H1 (cell line): ENCODE data around the gene RNU6-9. TPM values are rescaled to one million over a fixed set of nuclear protein-coding genes. Genes with fewer than 3 reads are reported as not detected.

Source experiments
- CTCF ChIA-PET: fragments of 300-600 bp; sonication (Branson Sonifier 250); formaldehyde crosslinking; loops from one replicate; lab custom pipeline; 2021; ENCODE audit not compliant: partially characterized antibody; lab: Charles Lee
- POLR2A ChIA-PET: fragments of 300-600 bp; sonication (Branson Sonifier 250); formaldehyde crosslinking; loops from one replicate; lab custom pipeline; 2021; ENCODE audit warnings: inconsistent platforms; ENCODE audit not compliant: partially characterized antibody; lab: Charles Lee
- DNase-seq, 2 experiments: peaks; one replicate each; pipeline versions ENCODE4 v3.0.0 to v3.0.0-alpha.2; 2010 to 2022; ENCODE audit warnings: low spot score in 2 of 2, low read depth in 1 of 2, mixed read lengths in 1 of 2
- FAIRE-seq: peaks from 2 replicates; lab custom pipeline; 2011; peaks lifted over from hg19 to GRCh38; lab: Jason Lieb, UNC
- H2AFZ ChIP-seq: 2 replicates; pipeline ENCODE4 v1.8.1; 2012; ENCODE audit warnings: low read length, inconsistent platforms
- H2AK5ac ChIP-seq: 2 replicates; pipeline ENCODE4 v1.6.1; 2013; ENCODE audit warnings: low read depth, low read length
- H2BK120ac ChIP-seq: replicated peaks from 2 replicates; pipeline ENCODE3; 2013; ENCODE audit warnings: low read depth, low read length, inconsistent platforms
- H2BK12ac ChIP-seq: 2 replicates; pipeline ENCODE4 v1.6.1; 2013; ENCODE audit warnings: low read depth, low read length
- H2BK15ac ChIP-seq: 2 replicates; pipeline ENCODE4 v1.6.1; 2013; ENCODE audit warnings: low read length
- H2BK20ac ChIP-seq: 2 replicates; pipeline ENCODE4 v1.6.1; 2013; ENCODE audit warnings: low read length
- H2BK5ac ChIP-seq: 2 replicates; pipeline ENCODE4 v1.6.1; 2013; ENCODE audit warnings: low read depth, low read length
- H3K14ac ChIP-seq: 2 replicates; pipeline ENCODE4 v1.6.1; 2013; ENCODE audit warnings: inconsistent platforms; ENCODE audit not compliant: insufficient read length
- H3K18ac ChIP-seq: 2 replicates; pipeline ENCODE4 v1.6.1; 2013; ENCODE audit warnings: low read length; ENCODE audit errors: extremely low read depth
- H3K23ac ChIP-seq: 2 replicates; pipeline ENCODE4 v1.6.1; 2013; ENCODE audit warnings: inconsistent platforms; ENCODE audit not compliant: insufficient read length
- H3K23me2 ChIP-seq: 2 replicates; pipeline ENCODE4 v1.6.1; 2013; ENCODE audit warnings: low read depth, low read length
- H3K27ac ChIP-seq: 2 replicates; pipeline ENCODE4 v1.6.1; 2011; ENCODE audit warnings: low read depth, low read length, inconsistent platforms
- H3K27me3 ChIP-seq, 4 experiments: replicated peaks in 1 of 4; 1 replicate in 1 of 4; 2 replicates in 3 of 4; pipeline versions ENCODE4 v1.6.1 to v1.8.1; 2011 to 2013; ENCODE audit warnings: low read length in 3 of 4, mild to moderate bottlenecking in 3 of 4, inconsistent platforms in 2 of 4, mixed read lengths in 2 of 4, moderate library complexity in 1 of 4; ENCODE audit not compliant: control insufficient read depth in 3 of 4, insufficient read depth in 3 of 4; ENCODE audit errors: extremely low read depth in 1 of 4
- H3K36me3 ChIP-seq, 4 experiments: 2 replicates each; pipeline versions ENCODE4 v1.6.1 to v1.8.1; 2011 to 2013; ENCODE audit warnings: mild to moderate bottlenecking in 4 of 4, low read length in 3 of 4, moderate library complexity in 2 of 4, control low read depth in 1 of 4, inconsistent platforms in 1 of 4; ENCODE audit not compliant: insufficient read depth in 4 of 4, control insufficient read depth in 2 of 4
- H3K4ac ChIP-seq: replicated peaks from 2 replicates; pipeline ENCODE3; 2013; ENCODE audit warnings: low read length, low read depth, mixed read lengths, inconsistent platforms; ENCODE audit not compliant: insufficient read length
- H3K4me1 ChIP-seq, 4 experiments: replicated peaks in 1 of 4; 1 replicate in 1 of 4; 2 replicates in 3 of 4; pipeline versions ENCODE4 v1.6.1 to v1.8.1; 2011 to 2013; ENCODE audit warnings: low read length in 3 of 4, inconsistent platforms in 2 of 4, mixed read lengths in 1 of 4; ENCODE audit not compliant: insufficient read depth in 4 of 4, control insufficient read depth in 3 of 4
- H3K4me2 ChIP-seq, 2 experiments: 2 replicates each; pipeline versions ENCODE4 v1.6.1 to v1.8.1; 2011 to 2013; ENCODE audit warnings: low read depth in 2 of 2, low read length in 2 of 2, control low read depth in 1 of 2, inconsistent platforms in 1 of 2, mild to moderate bottlenecking in 1 of 2; ENCODE audit not compliant: insufficient read depth in 1 of 2
- H3K4me3 ChIP-seq, 4 experiments: fragments of 200-600, 300-600 bp in 1 of 4; sonication (generic), shearing (Covaris generic), sonication (Bioruptor Twin) in 1 of 4; 2 replicates each; pipeline versions ENCODE4 v1.5.1 to v1.8.1; 2011 to 2016; ENCODE audit warnings: low read length in 4 of 4, low read depth in 3 of 4, control low read depth in 2 of 4, inconsistent platforms in 2 of 4, mild to moderate bottlenecking in 2 of 4, mixed read lengths in 1 of 4, moderate library complexity in 1 of 4; ENCODE audit not compliant: insufficient read depth in 2 of 4; ENCODE audit errors: extremely low read depth in 1 of 4
- H3K56ac ChIP-seq: replicated peaks from 2 replicates; pipeline ENCODE3; 2013; ENCODE audit warnings: low read depth, mild to moderate bottlenecking, mixed read lengths, low read length, inconsistent platforms; ENCODE audit not compliant: insufficient read length
- H3K79me1 ChIP-seq: 2 replicates; pipeline ENCODE4 v1.6.1; 2013; ENCODE audit warnings: low read depth, low read length, control low read depth
- H3K79me2 ChIP-seq, 2 experiments: 2 replicates each; pipeline versions ENCODE4 v1.6.1 to v1.8.1; 2012 to 2013; ENCODE audit warnings: low read length in 2 of 2, mild to moderate bottlenecking in 2 of 2, inconsistent platforms in 1 of 2; ENCODE audit not compliant: insufficient read depth in 2 of 2, control insufficient read depth in 1 of 2
- H3K9ac ChIP-seq, 4 experiments: replicated peaks in 1 of 4; 1 replicate in 1 of 4; 2 replicates in 3 of 4; pipeline versions ENCODE4 v1.6.1 to v1.8.1; 2011 to 2013; ENCODE audit warnings: low read depth in 3 of 4, low read length in 3 of 4, control low read depth in 2 of 4, mild to moderate bottlenecking in 2 of 4, moderate library complexity in 2 of 4, inconsistent platforms in 1 of 4; ENCODE audit errors: extremely low read depth in 1 of 4
- H3K9me3 ChIP-seq, 2 experiments: 2 replicates each; pipeline versions ENCODE4 v1.6.1 to v1.8.1; 2012 to 2013; ENCODE audit warnings: mild to moderate bottlenecking in 2 of 2, moderate library complexity in 2 of 2, control low read depth in 1 of 2, inconsistent platforms in 1 of 2, low read depth in 1 of 2, low read length in 1 of 2, mixed read lengths in 1 of 2; ENCODE audit not compliant: insufficient read depth in 2 of 2
- H4K20me1 ChIP-seq, 2 experiments: replicated peaks in 1 of 2; 2 replicates each; pipeline versions ENCODE3 to v1.8.1; 2011 to 2013; ENCODE audit warnings: inconsistent platforms in 2 of 2, low read length in 2 of 2, mild to moderate bottlenecking in 1 of 2; ENCODE audit not compliant: insufficient read depth in 2 of 2, control insufficient read depth in 1 of 2
- H4K5ac ChIP-seq: 2 replicates; pipeline ENCODE4 v1.6.1; 2013; ENCODE audit warnings: low read length, low read depth, mixed read lengths, inconsistent platforms; ENCODE audit not compliant: insufficient read length
- H4K8ac ChIP-seq: 2 replicates; pipeline ENCODE4 v1.8.0; 2013; ENCODE audit warnings: mild to moderate bottlenecking, moderate library complexity, low read length, inconsistent platforms; ENCODE audit not compliant: insufficient read depth; ENCODE audit errors: extremely low read depth
- H4K91ac ChIP-seq: replicated peaks from 2 replicates; pipeline ENCODE3; 2013; ENCODE audit warnings: low read length, mixed read lengths, inconsistent platforms; ENCODE audit not compliant: insufficient read length
- GTF2F1 ChIP-seq: IDR thresholded peaks from 2 replicates; pipeline ENCODE4 v1.6.1; 2012; ENCODE audit warnings: low read depth, low read length, improper control_type of control experiment, borderline replicate concordance
- MAX ChIP-seq: IDR thresholded peaks from 2 replicates; pipeline ENCODE4 v1.6.1; 2012; ENCODE audit warnings: inconsistent platforms
- POLR2AphosphoS5 ChIP-seq: IDR thresholded peaks from 2 replicates; pipeline ENCODE4 v1.6.1; 2011; ENCODE audit warnings: low read depth, low read length
- SIN3A ChIP-seq, 2 experiments: IDR thresholded peaks in 1 of 2; conservative IDR thresholded peaks in 1 of 2; 2 replicates each; pipeline ENCODE4 v1.6.1; 2011 to 2012; ENCODE audit warnings: low read length in 2 of 2, improper control_type of control experiment in 1 of 2, low read depth in 1 of 2, mild to moderate bottlenecking in 1 of 2
- TCF12 ChIP-seq: IDR thresholded peaks from 2 replicates; pipeline ENCODE4 v1.6.1; 2011; ENCODE audit warnings: low read depth, mild to moderate bottlenecking, low read length
- TEAD4 ChIP-seq: IDR thresholded peaks from 2 replicates; pipeline ENCODE4 v1.6.1; 2012; ENCODE audit warnings: low read depth, low read length, inconsistent platforms, mixed read lengths
- WGBS, 2 experiments: shearing (Covaris generic) in 1 of 2; methylation state at CpG; one replicate each; pipeline versions ENCODE4 v1.1.6 to v1.1.7; 2013 to 2015; ENCODE audit warnings: low lambda C conversion rate in 2 of 2, mixed read lengths in 2 of 2, inconsistent platforms in 1 of 2, low coverage in 1 of 2, missing lambda C conversion rate in 1 of 2; ENCODE audit not compliant: insufficient replicate concordance in 2 of 2, insufficient coverage in 1 of 2, insufficient read length in 1 of 2; ENCODE audit errors: extremely low coverage in 1 of 2, missing lambda C conversion rate in 1 of 2; 5-methylcytosine and 5-hydroxymethylcytosine counted together
- polyA plus RNA-seq, 7 experiments: library from polyadenylated mRNA; depleted of rRNA in 3 of 7; stranded (reverse) in 5 of 7; unstranded in 2 of 7; fragments of >200 nt in 5 of 7; fragments of 200-250 nt in 2 of 7; gene quantifications; 1 replicate in 5 of 7; 2 replicates in 1 of 7; 4 replicates in 1 of 7; pipeline versions ENCODE4 v1.2.1 to v1.2.3, GENCODE V29; 2011 to 2013; ENCODE audit warnings: missing spikeins in 2 of 7, mixed read lengths in 2 of 7
- total RNA-seq: library from RNA; stranded (reverse); fragmentation: NEBNext Ultra II Directional; extraction: Animal tissue kit (Norgen Biotek cat#: 25700); gene quantifications from 2 replicates; pipeline ENCODE4 v1.2.1, GENCODE V29; 2021

RNU6-9 gene
- total and polyA plus RNA-seq, 2 of the 8 experiments (the other 6 are each of a cell fraction or from before 2014, with no cell fraction given) = not detected

- Histone ChIP-seq H3K23ac (no peak overlapping the region), H3K27me3 (no peaks in the 10 kb centered on the region), H3K56ac (no peak overlapping the region), H3K4me2 (no peak overlapping the region), H3K79me1 (peaks cover 10% of the 10 kb centered on the region; the same call in 1 of the 2 replicates), H2BK12ac (no peak overlapping the region), H3K14ac (no peak overlapping the region), H4K8ac (peak overlapping the region; percentile 73; the same call in 1 of the 2 replicates), H3K9ac (no peak overlapping the region), H3K9me3 (no peaks in the 10 kb centered on the region), H3K36me3 (peaks cover 3 to 19% (median 12%) of the 10 kb centered on the region in 4 experiments; a peak in 7 of 8 replicates), H3K4ac (no peak overlapping the region), H2BK20ac (no peak overlapping the region), H3K4me3 (no peak overlapping the region), H4K5ac (no peak overlapping the region), H4K91ac (peak overlapping the region; percentile 73), H2AFZ (no peak overlapping the region), H2AK5ac (0 out of 2 replicates have a peak overlapping the region, but pooled peaks have one; percentile 39), H3K27ac (peak overlapping the region; percentile 55; the same call in 1 of the 2 replicates), H3K23me2 (no peaks in the 10 kb centered on the region), H3K79me2 (peaks cover 0 to 52% of the 10 kb centered on the region in 2 experiments; a peak in 3 of 4 replicates), H3K4me1 (peaks cover under 1 to 17% (median 6%) of the 10 kb centered on the region in 4 experiments), H2BK5ac (peak overlapping the region; percentile 66; the same call in 1 of the 2 replicates), H2BK15ac (0 out of 2 replicates have a peak overlapping the region, but pooled peaks have one; percentile 61), H2BK120ac (no peak overlapping the region), H3K18ac (peak overlapping the region; percentile 48; the same call in 1 of the 2 replicates), H4K20me1 (peaks cover 3 to 17% of the 10 kb centered on the region in 2 experiments)
- POLR2A ChIA-PET = interaction anchor here (0.6 to 1.9 kb wide), 7 partner anchors 12 to 130 kb away, joined by 3 to 6 read pairs (median 3); no protein-coding TSS in a partner anchor
- DNase-seq (peak in 1 of 2 experiments; percentile 56), FAIRE-seq (no peak)
- CTCF ChIA-PET = interaction anchor here (0.7 to 1.5 kb wide), 6 partner anchors 10 to 66 kb away, joined by 3 read pairs; no protein-coding TSS in a partner anchor
- TF ChIP-seq SIN3A (conservative IDR thresholded peaks at IDR 0.05 in 1 of 2, IDR thresholded peaks at IDR 0.05 in 1 of 2; ENCODE audit: low read depth in 1 of 2, low read length in 2 of 2) (0 out of 4 replicates have a peak, but pooled peaks of 1 of the 2 experiments have one; percentile 19), TEAD4 (peak; percentile 87), MAX (0 out of 2 replicates have a peak, but pooled peaks have one; percentile 23), GTF2F1 (no peak), TCF12 (peak; percentile 85; the same call in 1 of the 2 replicates), POLR2AphosphoS5 (no peak)
- WGBS, 2 experiments = 75% methylated on average over 46 of the region's 54 CpGs; no CpG with 5 or more reads in 1 of the 2 experiments
Observed at GRCh38 chr19:932648-933552, 39.6 kb downstream of the RNU6-9 start.
